Measurements from ENCODE around the gene KLHL6. TPM values are rescaled to one million over a fixed set of nuclear protein-coding genes. Genes with fewer than 3 reads are reported as not detected.
A peak's percentile ranks its signal among the peaks of the same experiment; 100 is the strongest.

Gene KLHL6
- total and polyA plus RNA-seq, 10 of the 15 experiments (the other 5 are each of a cell fraction or from before 2014, with no cell fraction given): 4.0 to 91.8 (median 24.4) TPM

DNA sequence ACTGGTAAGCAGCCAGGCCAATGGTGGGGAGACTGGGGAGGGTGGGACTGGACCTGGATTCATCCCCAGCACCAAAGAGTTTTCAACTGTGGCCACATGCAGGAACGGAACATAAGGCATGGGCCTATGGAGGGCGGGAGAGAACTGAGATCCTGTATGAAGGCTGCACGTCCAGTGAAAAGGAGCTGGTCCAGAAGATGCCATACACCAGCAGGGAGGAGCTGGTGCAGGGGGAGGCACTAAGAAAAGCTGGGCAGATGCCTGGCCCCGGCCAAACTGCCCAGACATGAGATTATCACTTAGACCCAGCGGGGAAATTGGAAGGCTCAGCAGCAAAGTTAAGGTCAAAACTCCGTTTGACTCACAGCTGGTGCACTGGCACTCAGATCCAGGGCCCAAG, 69.0 kb downstream of the KLHL6 start (continued):
- TF ChIP-seq ZBTB33 (IDR thresholded peaks at IDR 0.05) (no peak), ZZZ3 (IDR thresholded peaks at IDR 0.05; ENCODE audit: control insufficient read depth, insufficient read length, low read depth) (no peak)

DNA sequence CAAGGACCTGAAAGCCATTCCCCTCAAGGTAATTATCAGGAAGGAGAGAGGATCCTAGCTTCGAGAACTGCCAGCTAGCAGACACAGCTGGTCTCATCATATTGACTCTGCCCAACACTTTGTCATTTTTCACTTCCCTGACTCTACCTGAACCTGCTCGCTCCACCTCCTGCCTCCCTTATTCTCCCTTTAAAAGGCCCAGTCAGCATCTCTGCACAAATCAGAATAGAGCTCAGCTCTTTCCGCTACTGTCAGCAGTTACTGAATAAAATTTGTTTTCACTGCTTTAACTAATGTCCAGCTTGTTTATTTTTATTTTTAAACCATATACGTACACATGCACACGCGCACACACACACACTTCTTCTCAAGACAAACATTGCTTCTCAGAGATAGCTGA, 69.9 kb downstream of the KLHL6 start:
- no peak for ATAC-seq
- intact Hi-C loops (cut with micrococcal nuclease; ENCODE audit: unreplicated experiment): no loop called here
- H3K4me3 ChIP-seq: no peak overlapping the region
- ChIA-PET SMC1A (ENCODE audit: uncharacterized antibody, unreplicated experiment) (interaction anchor here (0.6 to 1.8 kb wide), 15 partner anchors 9 to 209 kb away, joined by 3 to 7 read pairs (median 3); no protein-coding TSS in a partner anchor), POLR2A (interaction anchor here (0.8 to 1.5 kb wide), 5 partner anchors 9 to 77 kb away, joined by 3 to 8 read pairs (median 4); no protein-coding TSS in a partner anchor), CTCF (interaction anchor here (1.0 to 1.6 kb wide), 6 partner anchors 30 to 109 kb away, joined by 3 to 4 read pairs (median 3); no protein-coding TSS in a partner anchor), RAD21 (ENCODE audit: unreplicated experiment) (interaction anchor here (1.0 to 1.6 kb wide), 4 partner anchors 56 to 94 kb away, joined by 3 to 6 read pairs (median 4); no protein-coding TSS in a partner anchor)
- H2AFZ ChIP-seq (ENCODE audit: control insufficient read depth, low read depth, low read length): no peak overlapping the region
- no peaks in the 10 kb centered on the region for H4K20me1 ChIP-seq (ENCODE audit: control insufficient read depth, insufficient read depth)
- no peaks in the 10 kb centered on the region for H3K36me3 ChIP-seq (ENCODE audit: control insufficient read depth in 2 of 2, insufficient read depth in 2 of 2, low read length in 1 of 2)
- 0 out of 2 replicates have a peak, but pooled peaks have one; percentile 13 for TF ChIP-seq MLLT1 (IDR thresholded peaks at IDR 0.05)
- peak; percentile 49; the same call in 1 of the 2 replicates for TF ChIP-seq POLR2AphosphoS2 (IDR thresholded peaks at IDR 0.05; ENCODE audit: low read depth, low read length)
- TF ChIP-seq TARDBP (IDR thresholded peaks at IDR 0.05; ENCODE audit: borderline replicate concordance): no peak
- no peaks in the 10 kb centered on the region for H3K4me1 ChIP-seq (ENCODE audit: control insufficient read depth, insufficient read depth, low read length)
- H3K27me3 ChIP-seq (replicated peaks in 1 of 2; ENCODE audit: control insufficient read depth in 2 of 2, insufficient read depth in 2 of 2, low read length in 1 of 2): no peaks in the 10 kb centered on the region
- no peak for DNase-seq (ENCODE audit: low read depth, low spot score)
- 74% methylated on average over 6 of the region's 6 CpGs for WGBS (ENCODE audit: insufficient coverage, insufficient replicate concordance, low lambda C conversion rate, missing lambda C conversion rate)
- no peak overlapping the region for H3K4me2 ChIP-seq (ENCODE audit: control insufficient read depth, insufficient read depth)
- H3K79me2 ChIP-seq (ENCODE audit: control insufficient read depth, insufficient read depth, low read length): no peaks in the 10 kb centered on the region
- no peaks in the 10 kb centered on the region for H3K9me3 ChIP-seq (replicated peaks; ENCODE audit: control insufficient read depth, insufficient read depth, low read length)
- no peak overlapping the region for H3K27ac ChIP-seq (ENCODE audit: control insufficient read depth, insufficient read depth)
- FAIRE-seq: no peak
- in situ Hi-C loops (cut with MboI): no loop called here
- no peak overlapping the region for H3K9ac ChIP-seq (ENCODE audit: control insufficient read depth, insufficient read depth, low read length)
- BruUV-seq (replicated peaks): no TSS peak
